B cell (primary cell): ENCODE data around the gene NAPG.

Source experiments
- CTCF ChIP-seq: fragments of 200-600 bp; IDR thresholded peaks from one replicate; pipeline ENCODE4 v1.8.0; 2022; ENCODE audit warnings: antibody characterized with exemption, mild to moderate bottlenecking
- EZH2 ChIP-seq: IDR thresholded peaks from 2 replicates; pipeline ENCODE4 v1.6.1; 2012; ENCODE audit warnings: borderline replicate concordance, low read depth, mild to moderate bottlenecking, moderate library complexity, low read length; ENCODE audit not compliant: insufficient read depth, poor library complexity, severe bottlenecking

DNA sequence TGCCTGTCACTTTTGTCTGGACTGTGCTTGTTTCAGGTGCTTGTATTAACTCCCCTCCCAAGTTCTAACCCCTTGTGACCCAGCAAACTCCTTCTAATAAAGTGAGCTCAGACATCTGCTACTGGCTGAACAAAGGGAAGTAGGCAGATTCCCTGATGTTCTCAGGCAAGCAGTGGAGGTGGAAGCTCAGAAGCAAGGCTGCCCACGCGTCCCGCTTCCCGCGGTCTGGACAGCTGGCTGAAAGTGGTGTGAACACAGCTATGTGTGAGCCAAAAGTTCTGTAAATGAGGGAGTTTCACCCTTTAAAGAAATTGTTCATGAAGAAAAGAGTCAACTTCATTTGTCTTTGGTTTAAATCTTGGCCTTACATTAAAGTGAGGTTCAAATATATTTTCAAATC, 40.0 kb downstream of the NAPG start:
- no peak for TF ChIP-seq CTCF
- no peak for TF ChIP-seq EZH2
